Endothelial cell of umbilical vein (primary cell): ENCODE results near the gene CELSR1. TPM values are rescaled to one million over a fixed set of nuclear protein-coding genes. Genes with fewer than 3 reads are reported as not detected.

ENCODE experiments used
- BruUV-seq: library from RNA; stranded (reverse); fragments of 400-500 nt; replicated peaks from 2 replicates; lab custom pipeline; 2021; lab: Mats Ljungman, UMichigan
- CTCF ChIA-PET: fragments of 300-600, 350-600 bp; sonication (Branson Sonifier 250); formaldehyde crosslinking; loops from one replicate; lab custom pipeline; 2021; ENCODE audit warnings: antibody characterized with exemption, inconsistent platforms; lab: Charles Lee
- POLR2A ChIA-PET: fragments of 300-600, 350-600 bp; sonication (Branson Sonifier 250); formaldehyde crosslinking; loops from one replicate; lab custom pipeline; 2021; ENCODE audit warnings: antibody characterized with exemption, inconsistent platforms; lab: Charles Lee
- DNase-seq: peaks from one replicate; pipeline ENCODE4 v3.0.0-alpha.2; 2011; ENCODE audit warnings: low read depth, low spot score
- FAIRE-seq: peaks from 2 replicates; lab custom pipeline; 2011; peaks lifted over from hg19 to GRCh38; lab: Jason Lieb, UNC
- H2AFZ ChIP-seq: 2 replicates; pipeline ENCODE4 v1.6.0; 2012; ENCODE audit warnings: low read depth, low read length, control low read depth, inconsistent platforms
- H3K27ac ChIP-seq: 2 replicates; pipeline ENCODE4 v1.5.1; 2011; ENCODE audit warnings: low read depth, mild to moderate bottlenecking, control low read depth, low read length, moderate library complexity; ENCODE audit not compliant: insufficient read depth
- H3K27me3 ChIP-seq, 2 experiments: 2 replicates each; pipeline versions ENCODE4 v1.6.0 to v1.6.1; 2011; ENCODE audit warnings: low read length in 2 of 2, mixed read lengths in 1 of 2; ENCODE audit not compliant: control insufficient read depth in 2 of 2, insufficient read depth in 2 of 2
- H3K36me3 ChIP-seq, 2 experiments: 2 replicates in 1 of 2; 3 replicates in 1 of 2; pipeline ENCODE4 v1.5.1; 2011; ENCODE audit warnings: low read length in 2 of 2, mild to moderate bottlenecking in 1 of 2, moderate library complexity in 1 of 2; ENCODE audit not compliant: control insufficient read depth in 2 of 2, insufficient read depth in 2 of 2; ENCODE audit errors: extremely low read depth in 1 of 2
- H3K4me1 ChIP-seq: 3 replicates; pipeline ENCODE4 v1.5.1; 2011; ENCODE audit warnings: mild to moderate bottlenecking, low read length; ENCODE audit not compliant: control insufficient read depth, insufficient read depth; ENCODE audit errors: extremely low read depth
- H3K4me2 ChIP-seq: 2 replicates; pipeline ENCODE4 v1.6.1; 2011; ENCODE audit warnings: low read length, control low read depth, mixed read lengths; ENCODE audit not compliant: insufficient read depth
- H3K4me3 ChIP-seq, 3 experiments: fragments of 200-600 bp in 1 of 3; sonication (generic), shearing (Covaris generic) in 1 of 3; replicated peaks in 1 of 3; 2 replicates each; pipeline ENCODE4 v1.5.1; 2011 to 2016; ENCODE audit warnings: control low read depth in 3 of 3, low read length in 3 of 3, mild to moderate bottlenecking in 2 of 3, inconsistent platforms in 1 of 3, low read depth in 1 of 3, moderate library complexity in 1 of 3; ENCODE audit not compliant: insufficient read depth in 1 of 3
- H3K79me2 ChIP-seq: 2 replicates; pipeline ENCODE4 v1.6.0; 2012; ENCODE audit warnings: low read length, inconsistent platforms; ENCODE audit not compliant: control insufficient read depth, insufficient read depth
- H3K9ac ChIP-seq: replicated peaks from 2 replicates; pipeline ENCODE3; 2011; ENCODE audit warnings: low read length, control low read depth; ENCODE audit not compliant: insufficient read depth; ENCODE audit errors: extremely low read depth
- H3K9me1 ChIP-seq: replicated peaks from 3 replicates; pipeline ENCODE4 v1.6.0; 2011; ENCODE audit warnings: mild to moderate bottlenecking, low read length; ENCODE audit not compliant: control insufficient read depth, insufficient read depth; ENCODE audit errors: extremely low read depth
- H3K9me3 ChIP-seq: replicated peaks from 2 replicates; pipeline ENCODE4 v1.5.1; 2012; ENCODE audit warnings: low read length, inconsistent platforms; ENCODE audit not compliant: control insufficient read depth, insufficient read depth
- H4K20me1 ChIP-seq: replicated peaks from 2 replicates; pipeline ENCODE3; 2011; ENCODE audit warnings: mild to moderate bottlenecking, low read length; ENCODE audit not compliant: control insufficient read depth, insufficient read depth; ENCODE audit errors: extremely low read depth
- EZH2 ChIP-seq: IDR thresholded peaks from 2 replicates; pipeline ENCODE4 v1.6.1; 2012; ENCODE audit warnings: borderline replicate concordance, low read depth, mild to moderate bottlenecking, moderate library complexity, low read length, inconsistent platforms; ENCODE audit not compliant: severe bottlenecking
- FOS ChIP-seq: IDR thresholded peaks from 2 replicates; pipeline ENCODE4 v1.6.1; 2011; ENCODE audit warnings: mild to moderate bottlenecking, low read length, moderate library complexity, borderline replicate concordance; ENCODE audit not compliant: insufficient read depth
- GATA2 ChIP-seq: IDR thresholded peaks from 2 replicates; pipeline ENCODE4 v1.7.0; 2011; ENCODE audit warnings: low read depth, mild to moderate bottlenecking, moderate library complexity, mixed read lengths, low read length; ENCODE audit not compliant: insufficient read length, insufficient read depth
- JUN ChIP-seq: IDR thresholded peaks from 2 replicates; pipeline ENCODE4 v1.6.1; 2011; ENCODE audit warnings: borderline replicate concordance, low read depth; ENCODE audit not compliant: insufficient read length, insufficient read depth
- MYC ChIP-seq: IDR thresholded peaks from one replicate; pipeline ENCODE4 v1.6.1; 2011; ENCODE audit warnings: mild to moderate bottlenecking, low read depth, low read length
- POLR2A ChIP-seq: IDR thresholded peaks from 2 replicates; pipeline ENCODE4 v1.6.1; 2012; ENCODE audit warnings: low read depth, mild to moderate bottlenecking, control low read depth, low read length
- POLR2AphosphoS5 ChIP-seq: IDR thresholded peaks from 2 replicates; pipeline ENCODE4 v1.6.1; 2012; ENCODE audit warnings: low read depth, mild to moderate bottlenecking, control low read depth, low read length, moderate library complexity; ENCODE audit not compliant: insufficient read depth
- dilution Hi-C: fragments of 300-500 bp; cut with MboI; formaldehyde crosslinking; loops from one replicate; pipeline ENCODE4 v1.15.0; 2019; ENCODE audit warnings: low sequenced_read_pairs; ENCODE audit not compliant: extremely low pct_ligation_motif_present
- intact Hi-C: fragments of 100-400 bp; cut with micrococcal nuclease; formaldehyde crosslinking; loops from one replicate; pipeline ENCODE4 v1.10.0; 2022
- polyA plus RNA-seq, 4 experiments: library from polyadenylated mRNA; depleted of rRNA in 3 of 4; stranded (reverse) in 3 of 4; unstranded in 1 of 4; fragments of >200 nt; gene quantifications; 2 replicates each; pipeline versions ENCODE4 v1.2.1 to v1.2.3, GENCODE V29; 2011 to 2012; ENCODE audit warnings: missing spikeins in 1 of 4
- total RNA-seq: library from RNA; stranded (reverse); gene quantifications from 2 replicates; pipeline ENCODE4 v1.2.3, GENCODE V29; 2021
- TF ChIP-seq, protein P1 (sequence below): IDR thresholded peaks from 2 replicates; pipeline ENCODE4 v1.6.1; 2011; ENCODE audit not compliant: insufficient read depth, insufficient read length
- TF ChIP-seq, protein P2 (sequence below), 2 donors: IDR thresholded peaks; 1 replicate in 1 of 2; 2 replicates in 1 of 2; pipeline ENCODE4 v1.5.1; 2011; ENCODE audit warnings: low read length in 2 of 2, mild to moderate bottlenecking in 2 of 2, moderate library complexity in 2 of 2, control low read depth in 1 of 2, inconsistent platforms in 1 of 2, low read depth in 1 of 2; ENCODE audit not compliant: insufficient read depth in 1 of 2; ENCODE audit errors: extremely low read depth in 1 of 2

CELSR1 gene
- total and polyA plus RNA-seq, 2 donors (not counting 3 experiments of a cell fraction or from before 2014, with no cell fraction given) = 3.7 to 5.4 TPM

DNA sequence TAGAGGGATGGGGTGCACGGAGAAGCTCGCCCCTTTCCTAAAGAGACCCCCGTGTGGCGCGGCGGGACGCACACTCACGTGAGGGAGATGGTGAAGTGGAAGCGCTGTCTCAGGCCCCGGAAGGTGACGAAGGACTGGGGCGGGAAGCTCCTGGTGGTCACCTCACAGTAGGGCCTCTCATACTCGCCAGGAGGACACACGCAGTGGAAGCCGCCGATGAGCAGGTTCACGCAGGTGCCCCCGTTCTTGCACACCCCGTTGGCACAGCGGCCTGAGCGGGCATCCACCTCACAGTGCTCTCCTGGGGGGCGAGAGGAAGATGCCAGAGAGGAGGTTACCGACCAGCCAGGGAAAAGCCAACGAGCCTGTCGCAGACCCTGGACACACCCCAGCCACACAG, 98.3 kb downstream of the CELSR1 start:
- no peaks in the 10 kb centered on the region for H4K20me1 ChIP-seq
- no peaks in the 10 kb centered on the region for H3K4me1 ChIP-seq
- H3K27me3 ChIP-seq = no peaks in the 10 kb centered on the region
- H3K36me3 ChIP-seq = no peaks in the 10 kb centered on the region
- no peak overlapping the region for H3K27ac ChIP-seq
- H3K79me2 ChIP-seq = no peaks in the 10 kb centered on the region
- H2AFZ ChIP-seq = no peak overlapping the region
- dilution Hi-C loops = no loop called here
- intact Hi-C loops = no loop called here
- no peak overlapping the region for H3K4me2 ChIP-seq
- BruUV-seq = no TSS peak
- H3K9me1 ChIP-seq = no peaks in the 10 kb centered on the region
- TF ChIP-seq GATA2 (no peak), POLR2AphosphoS5 (no peak), EZH2 (no peak), MYC (no peak), JUN (no peak), POLR2A (no peak), FOS (no peak)
- TF ChIP-seq, protein P1, sequence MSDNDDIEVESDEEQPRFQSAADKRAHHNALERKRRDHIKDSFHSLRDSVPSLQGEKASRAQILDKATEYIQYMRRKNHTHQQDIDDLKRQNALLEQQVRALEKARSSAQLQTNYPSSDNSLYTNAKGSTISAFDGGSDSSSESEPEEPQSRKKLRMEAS = no peak
- TF ChIP-seq, protein P2, sequence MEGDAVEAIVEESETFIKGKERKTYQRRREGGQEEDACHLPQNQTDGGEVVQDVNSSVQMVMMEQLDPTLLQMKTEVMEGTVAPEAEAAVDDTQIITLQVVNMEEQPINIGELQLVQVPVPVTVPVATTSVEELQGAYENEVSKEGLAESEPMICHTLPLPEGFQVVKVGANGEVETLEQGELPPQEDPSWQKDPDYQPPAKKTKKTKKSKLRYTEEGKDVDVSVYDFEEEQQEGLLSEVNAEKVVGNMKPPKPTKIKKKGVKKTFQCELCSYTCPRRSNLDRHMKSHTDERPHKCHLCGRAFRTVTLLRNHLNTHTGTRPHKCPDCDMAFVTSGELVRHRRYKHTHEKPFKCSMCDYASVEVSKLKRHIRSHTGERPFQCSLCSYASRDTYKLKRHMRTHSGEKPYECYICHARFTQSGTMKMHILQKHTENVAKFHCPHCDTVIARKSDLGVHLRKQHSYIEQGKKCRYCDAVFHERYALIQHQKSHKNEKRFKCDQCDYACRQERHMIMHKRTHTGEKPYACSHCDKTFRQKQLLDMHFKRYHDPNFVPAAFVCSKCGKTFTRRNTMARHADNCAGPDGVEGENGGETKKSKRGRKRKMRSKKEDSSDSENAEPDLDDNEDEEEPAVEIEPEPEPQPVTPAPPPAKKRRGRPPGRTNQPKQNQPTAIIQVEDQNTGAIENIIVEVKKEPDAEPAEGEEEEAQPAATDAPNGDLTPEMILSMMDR (IDR thresholded peaks at IDR 0.05; ENCODE audit: extremely low read depth in 1 of 2, insufficient read depth in 1 of 2, low read depth in 1 of 2, low read length in 2 of 2) = no peak
- H3K4me3 ChIP-seq = no peak overlapping the region
- no peak for DNase-seq
- CTCF ChIA-PET = interaction anchor here (0.9 to 1.4 kb wide), 2 partner anchors 71 to 124 kb away, joined by 3 read pairs; no protein-coding TSS in a partner anchor
- no peaks in the 10 kb centered on the region for H3K9me3 ChIP-seq
- H3K9ac ChIP-seq = no peak overlapping the region
- no peak for FAIRE-seq
- POLR2A ChIA-PET = no interaction called here
